Measurements from ENCODE around the gene SPRYD3.

- TF ChIP-seq EZH2 (IDR thresholded peaks at IDR 0.05; ENCODE audit: low read length, unreplicated experiment) = no peak
- TF ChIP-seq, protein P1, sequence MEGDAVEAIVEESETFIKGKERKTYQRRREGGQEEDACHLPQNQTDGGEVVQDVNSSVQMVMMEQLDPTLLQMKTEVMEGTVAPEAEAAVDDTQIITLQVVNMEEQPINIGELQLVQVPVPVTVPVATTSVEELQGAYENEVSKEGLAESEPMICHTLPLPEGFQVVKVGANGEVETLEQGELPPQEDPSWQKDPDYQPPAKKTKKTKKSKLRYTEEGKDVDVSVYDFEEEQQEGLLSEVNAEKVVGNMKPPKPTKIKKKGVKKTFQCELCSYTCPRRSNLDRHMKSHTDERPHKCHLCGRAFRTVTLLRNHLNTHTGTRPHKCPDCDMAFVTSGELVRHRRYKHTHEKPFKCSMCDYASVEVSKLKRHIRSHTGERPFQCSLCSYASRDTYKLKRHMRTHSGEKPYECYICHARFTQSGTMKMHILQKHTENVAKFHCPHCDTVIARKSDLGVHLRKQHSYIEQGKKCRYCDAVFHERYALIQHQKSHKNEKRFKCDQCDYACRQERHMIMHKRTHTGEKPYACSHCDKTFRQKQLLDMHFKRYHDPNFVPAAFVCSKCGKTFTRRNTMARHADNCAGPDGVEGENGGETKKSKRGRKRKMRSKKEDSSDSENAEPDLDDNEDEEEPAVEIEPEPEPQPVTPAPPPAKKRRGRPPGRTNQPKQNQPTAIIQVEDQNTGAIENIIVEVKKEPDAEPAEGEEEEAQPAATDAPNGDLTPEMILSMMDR (conservative IDR thresholded peaks at IDR 0.05; ENCODE audit: low read depth, low read length) = no peak
- TF ChIP-seq EZH2phosphoT487 (IDR thresholded peaks at IDR 0.05; ENCODE audit: borderline replicate concordance, low read length) = no peak
Measured at GRCh38 chr12:53063708-53064612, 15.2 kb downstream of the SPRYD3 start.

Data from PC-3 (cell line).